ENCODE results near the gene ANKRD63. TPM values are rescaled to one million over a fixed set of nuclear protein-coding genes. Genes with fewer than 3 reads are reported as not detected.

ANKRD63 gene
- total and polyA plus RNA-seq, 2 donors, result not detected

- DNase-seq (ENCODE audit: low read depth in 6 of 9, low spot score in 9 of 9), result no peak
- Histone ChIP-seq H3K27me3 (ENCODE audit: control insufficient read depth in 2 of 2, insufficient read depth in 1 of 2, low read length in 1 of 2) (peaks cover 0 to 8% of the 10 kb centered on the region in 2 donors), H3K27ac (ENCODE audit: low read depth in 1 of 2, low read length in 1 of 2) (no peak overlapping the region), H3K9me3 (ENCODE audit: control insufficient read depth in 2 of 2, insufficient read depth in 1 of 2, low read length in 1 of 2) (no peaks in the 10 kb centered on the region), H3K4me3 (ENCODE audit: low read length in 2 of 2) (no peak overlapping the region), H3K4me1 (ENCODE audit: control insufficient read depth in 2 of 2, insufficient read depth in 2 of 2, low read length in 2 of 2) (no peaks in the 10 kb centered on the region), H3K36me3 (ENCODE audit: control insufficient read depth in 2 of 2, insufficient read depth in 2 of 2, low read length in 1 of 2) (no peaks in the 10 kb centered on the region)
- 95% methylated on average over 12 of the region's 12 CpGs for WGBS
These were observed 19.7 kb downstream of the ANKRD63 start for GRCh38 chr15:40263024-40263754.

- Histone ChIP-seq H3K4me1 (ENCODE audit: control insufficient read depth in 2 of 2, insufficient read depth in 2 of 2, low read length in 2 of 2) (no peaks in the 10 kb centered on the region), H3K9me3 (ENCODE audit: control insufficient read depth in 2 of 2, insufficient read depth in 1 of 2, low read length in 1 of 2) (no peaks in the 10 kb centered on the region), H3K4me3 (ENCODE audit: low read length in 2 of 2) (no peak overlapping the region), H3K27ac (ENCODE audit: low read depth in 1 of 2, low read length in 1 of 2) (no peak overlapping the region), H3K36me3 (ENCODE audit: control insufficient read depth in 2 of 2, insufficient read depth in 2 of 2, low read length in 1 of 2) (no peaks in the 10 kb centered on the region), H3K27me3 (ENCODE audit: control insufficient read depth in 2 of 2, insufficient read depth in 1 of 2, low read length in 1 of 2) (peaks cover 0 to 29% of the 10 kb centered on the region in 2 donors)
- 68% methylated on average over 7 of the region's 7 CpGs for whole genome bisulfite sequencing
- DNase-seq (ENCODE audit: low read depth in 6 of 9, low spot score in 9 of 9), result no peak
These were observed 23.8 kb downstream of the ANKRD63 start for GRCh38 chr15:40259021-40259420.

DNA sequence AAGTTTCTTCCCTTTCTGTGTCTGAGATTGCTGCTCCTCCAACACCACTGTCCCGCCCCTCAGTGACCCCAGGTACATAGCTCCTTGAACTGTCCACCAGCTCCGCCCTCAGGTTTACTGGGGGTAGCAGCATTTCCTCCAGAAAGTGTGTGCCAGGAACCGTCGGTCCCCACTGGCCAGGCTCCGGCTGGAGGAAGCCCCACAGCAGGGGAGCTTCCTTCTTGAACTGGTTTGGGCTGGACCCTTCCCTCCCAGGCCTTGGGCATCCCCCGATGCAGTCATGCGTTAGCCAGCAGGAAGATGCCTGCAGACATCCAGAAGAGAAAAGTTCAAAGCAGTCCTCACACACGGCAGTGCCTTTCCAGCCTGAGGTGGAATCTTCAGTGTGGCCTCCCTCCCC lies 24.3 kb downstream of the ANKRD63 start:
- 78% methylated on average over 8 of the region's 8 CpGs for WGBS
- Histone ChIP-seq H3K36me3 (ENCODE audit: control insufficient read depth in 2 of 2, insufficient read depth in 2 of 2, low read length in 1 of 2) (no peaks in the 10 kb centered on the region), H3K27me3 (ENCODE audit: control insufficient read depth in 2 of 2, insufficient read depth in 1 of 2, low read length in 1 of 2) (peaks cover 1 to 34% of the 10 kb centered on the region in 2 donors), H3K9me3 (ENCODE audit: control insufficient read depth in 2 of 2, insufficient read depth in 1 of 2, low read length in 1 of 2) (no peaks in the 10 kb centered on the region), H3K27ac (ENCODE audit: low read depth in 1 of 2, low read length in 1 of 2) (no peak overlapping the region), H3K4me3 (ENCODE audit: low read length in 2 of 2) (no peak overlapping the region), H3K4me1 (ENCODE audit: control insufficient read depth in 2 of 2, insufficient read depth in 2 of 2, low read length in 2 of 2) (peaks cover 0 to under 1% of the 10 kb centered on the region in 2 donors)
- no peak for DNase-seq (ENCODE audit: low read depth in 6 of 9, low spot score in 9 of 9)

DNA sequence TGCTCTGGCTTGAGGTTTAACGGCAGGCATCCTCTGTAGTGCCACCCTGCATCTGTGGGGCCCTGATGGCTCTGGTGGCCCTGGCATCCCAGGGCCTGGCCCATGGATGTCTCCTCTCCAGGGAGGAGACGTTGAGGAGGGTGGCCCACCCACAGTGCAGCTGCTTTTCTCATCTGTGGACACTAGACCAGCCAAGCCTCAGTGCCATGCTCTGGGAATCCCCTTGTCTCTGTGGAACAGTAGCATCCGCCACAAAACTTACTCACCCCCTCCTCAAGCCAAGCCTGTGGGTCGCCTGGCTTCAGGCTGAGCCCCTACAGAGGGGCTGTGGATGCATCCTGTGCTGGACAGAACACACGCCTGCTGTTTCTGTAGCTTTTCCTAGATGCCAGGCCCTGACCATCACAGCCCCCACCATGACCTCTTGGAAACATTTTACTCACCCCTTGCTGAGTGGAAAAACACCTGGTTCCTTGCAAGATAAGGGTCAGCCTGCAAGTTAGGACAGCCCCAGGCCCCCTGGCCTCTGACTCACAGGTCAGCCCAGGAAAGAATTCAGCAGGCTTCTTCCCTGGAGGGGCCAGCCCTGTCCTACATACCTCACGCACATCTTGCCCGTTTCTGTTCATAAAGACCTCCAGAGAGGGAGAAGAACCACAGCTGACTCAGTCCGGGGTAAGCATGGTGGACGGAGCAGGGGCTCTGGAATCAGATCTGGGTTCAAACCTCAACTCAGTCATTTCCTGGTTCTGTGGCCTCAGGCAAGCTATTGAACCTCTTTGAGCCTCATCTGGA lies 25.0 kb downstream of the ANKRD63 start:
- no peak overlapping the region for H3K4me3 ChIP-seq (ENCODE audit: low read length in 2 of 2)
- peaks cover 3 to 5% of the 10 kb centered on the region in 2 donors for H3K4me1 ChIP-seq (ENCODE audit: control insufficient read depth in 2 of 2, insufficient read depth in 2 of 2, low read length in 2 of 2)
- no peaks in the 10 kb centered on the region for H3K9me3 ChIP-seq (ENCODE audit: control insufficient read depth in 2 of 2, insufficient read depth in 1 of 2, low read length in 1 of 2)
- H3K27ac ChIP-seq (ENCODE audit: low read depth in 1 of 2, low read length in 1 of 2), result no peak overlapping the region
- 97% methylated on average over 9 of the region's 9 CpGs for WGBS
- no peak for DNase-seq (ENCODE audit: low read depth in 6 of 9, low spot score in 9 of 9)
- H3K27me3 ChIP-seq (ENCODE audit: control insufficient read depth in 2 of 2, insufficient read depth in 1 of 2, low read length in 1 of 2), result peaks cover 8 to 40% of the 10 kb centered on the region in 2 donors
- H3K36me3 ChIP-seq (ENCODE audit: control insufficient read depth in 2 of 2, insufficient read depth in 2 of 2, low read length in 1 of 2), result no peaks in the 10 kb centered on the region

DNA sequence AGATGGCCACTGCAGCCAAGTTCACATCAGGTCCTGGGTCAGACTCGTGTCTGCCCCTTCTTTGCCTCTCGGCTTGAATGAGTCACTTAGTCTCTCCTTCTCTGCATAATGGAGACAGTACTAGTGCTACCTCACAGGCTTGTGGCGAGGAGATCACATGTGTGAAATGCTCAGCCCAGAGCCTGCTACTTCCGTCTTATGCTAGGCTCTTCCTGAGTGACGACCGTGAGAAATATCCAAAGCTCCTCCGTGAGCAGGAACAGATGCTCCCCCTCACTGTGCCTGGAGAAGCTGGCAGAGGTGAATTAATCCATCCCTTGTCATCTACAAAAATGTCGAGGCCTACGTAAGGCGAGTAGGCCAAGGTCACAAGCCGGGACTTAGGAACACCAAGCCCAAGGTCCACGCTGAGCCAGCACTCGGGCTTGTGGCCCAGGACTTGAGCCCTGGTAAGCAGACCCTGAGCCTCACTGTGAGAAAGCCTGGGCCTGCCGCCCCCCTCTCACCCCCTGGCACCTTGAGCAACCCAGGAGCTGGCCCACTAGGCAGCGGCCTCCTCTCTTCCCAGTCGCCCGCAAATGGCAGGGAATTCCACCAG lies 26.1 kb downstream of the ANKRD63 start:
- H3K4me1 ChIP-seq (ENCODE audit: control insufficient read depth in 2 of 2, insufficient read depth in 2 of 2, low read length in 2 of 2), result peaks cover 9 to 11% of the 10 kb centered on the region in 2 donors
- no peaks in the 10 kb centered on the region for H3K9me3 ChIP-seq (ENCODE audit: control insufficient read depth in 2 of 2, insufficient read depth in 1 of 2, low read length in 1 of 2)
- DNase-seq (ENCODE audit: low read depth in 6 of 9, low spot score in 9 of 9), result no peak
- no peak overlapping the region for H3K4me3 ChIP-seq (ENCODE audit: low read length in 2 of 2)
- no peak overlapping the region for H3K27ac ChIP-seq (ENCODE audit: low read depth in 1 of 2, low read length in 1 of 2)
- WGBS, result 94% methylated on average over 17 of the region's 17 CpGs
- H3K36me3 ChIP-seq (ENCODE audit: control insufficient read depth in 2 of 2, insufficient read depth in 2 of 2, low read length in 1 of 2), result no peaks in the 10 kb centered on the region
- H3K27me3 ChIP-seq (ENCODE audit: control insufficient read depth in 2 of 2, insufficient read depth in 1 of 2, low read length in 1 of 2), result peaks cover 19 to 52% of the 10 kb centered on the region in 2 donors

- 99% methylated on average over 4 of the region's 4 CpGs for WGBS
- peaks cover 9 to 11% of the 10 kb centered on the region in 2 donors for H3K4me1 ChIP-seq (ENCODE audit: control insufficient read depth in 2 of 2, insufficient read depth in 2 of 2, low read length in 2 of 2)
- no peaks in the 10 kb centered on the region for H3K9me3 ChIP-seq (ENCODE audit: control insufficient read depth in 2 of 2, insufficient read depth in 1 of 2, low read length in 1 of 2)
- no peak for DNase-seq (ENCODE audit: low read depth in 6 of 9, low spot score in 9 of 9)
- H3K27me3 ChIP-seq (ENCODE audit: control insufficient read depth in 2 of 2, insufficient read depth in 1 of 2, low read length in 1 of 2), result peaks cover 29 to 68% of the 10 kb centered on the region in 2 donors
- no peak overlapping the region for H3K4me3 ChIP-seq (ENCODE audit: low read length in 2 of 2)
- H3K36me3 ChIP-seq (ENCODE audit: control insufficient read depth in 2 of 2, insufficient read depth in 2 of 2, low read length in 1 of 2), result no peaks in the 10 kb centered on the region
- no peak overlapping the region for H3K27ac ChIP-seq (ENCODE audit: low read depth in 1 of 2, low read length in 1 of 2)
These were observed 27.8 kb downstream of the ANKRD63 start for GRCh38 chr15:40255033-40255432.

DNA sequence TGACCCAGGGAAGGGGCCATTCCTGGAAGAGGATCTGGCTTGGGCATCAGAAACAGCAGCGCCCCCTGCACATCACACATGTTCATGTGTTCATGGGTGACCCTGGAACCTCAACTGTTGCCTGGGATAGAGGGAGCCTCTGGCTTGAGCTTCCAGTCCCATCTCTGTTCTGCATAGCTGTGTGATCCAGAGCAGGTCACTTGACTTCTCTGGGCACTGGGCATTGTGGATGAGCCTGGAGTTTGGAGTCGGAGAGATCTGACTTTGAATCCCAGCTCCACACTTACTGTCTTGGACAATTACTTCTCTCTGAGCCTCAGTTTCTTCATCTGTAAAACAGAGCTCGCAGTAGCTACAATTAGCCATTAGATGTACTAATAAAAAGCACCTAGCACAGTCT lies 28.4 kb downstream of the ANKRD63 start:
- DNase-seq (ENCODE audit: low read depth in 6 of 9, low spot score in 9 of 9), result no peak
- peaks cover 29 to 71% of the 10 kb centered on the region in 2 donors for H3K27me3 ChIP-seq (ENCODE audit: control insufficient read depth in 2 of 2, insufficient read depth in 1 of 2, low read length in 1 of 2)
- H3K27ac ChIP-seq (ENCODE audit: low read depth in 1 of 2, low read length in 1 of 2), result no peak overlapping the region
- peaks cover 9 to 11% of the 10 kb centered on the region in 2 donors for H3K4me1 ChIP-seq (ENCODE audit: control insufficient read depth in 2 of 2, insufficient read depth in 2 of 2, low read length in 2 of 2)
- 98% methylated on average over 3 of the region's 3 CpGs for whole genome bisulfite sequencing
- H3K36me3 ChIP-seq (ENCODE audit: control insufficient read depth in 2 of 2, insufficient read depth in 2 of 2, low read length in 1 of 2), result no peaks in the 10 kb centered on the region
- H3K4me3 ChIP-seq (ENCODE audit: low read length in 2 of 2), result no peak overlapping the region
- no peaks in the 10 kb centered on the region for H3K9me3 ChIP-seq (ENCODE audit: control insufficient read depth in 2 of 2, insufficient read depth in 1 of 2, low read length in 1 of 2)

DNA sequence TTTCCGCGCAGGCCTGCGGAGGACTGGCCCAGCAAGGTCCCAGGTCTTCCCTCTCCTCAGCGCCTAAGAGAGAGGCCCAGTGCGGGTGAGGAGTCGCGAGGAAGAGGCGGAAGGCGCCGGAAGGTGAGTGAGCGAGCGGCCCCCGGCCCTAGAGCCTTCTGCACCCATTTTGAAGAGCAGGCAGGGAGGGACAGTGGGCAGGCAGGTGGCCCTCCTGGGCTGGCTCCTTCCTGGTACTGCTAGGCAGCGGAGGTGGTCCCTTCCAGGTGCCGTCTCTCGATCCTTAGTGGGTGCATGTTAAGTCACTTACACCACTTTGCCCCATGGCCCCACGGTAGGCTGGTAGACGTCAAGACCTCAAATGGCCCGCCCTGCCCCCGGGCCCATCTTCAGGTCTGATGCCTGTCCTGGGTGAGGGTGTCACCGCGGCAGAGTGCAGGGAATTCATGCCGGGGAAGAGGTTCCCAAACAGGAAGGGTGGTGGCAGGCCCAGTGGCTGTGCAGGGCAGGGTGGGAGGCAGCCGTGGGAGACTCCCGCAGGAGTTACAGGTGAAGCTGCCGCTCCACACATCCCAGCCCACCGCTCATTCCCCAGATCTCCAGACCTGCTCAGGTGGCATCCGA lies 29.6 kb downstream of the ANKRD63 start:
- no peak overlapping the region for H3K27ac ChIP-seq (ENCODE audit: low read depth in 1 of 2, low read length in 1 of 2)
- no peaks in the 10 kb centered on the region for H3K9me3 ChIP-seq (ENCODE audit: control insufficient read depth in 2 of 2, insufficient read depth in 1 of 2, low read length in 1 of 2)
- H3K27me3 ChIP-seq (ENCODE audit: control insufficient read depth in 2 of 2, insufficient read depth in 1 of 2, low read length in 1 of 2), result peaks cover 29 to 69% of the 10 kb centered on the region in 2 donors
- WGBS, result 44% methylated on average over 28 of the region's 28 CpGs
- H3K4me1 ChIP-seq (ENCODE audit: control insufficient read depth in 2 of 2, insufficient read depth in 2 of 2, low read length in 2 of 2), result peaks cover 9 to 11% of the 10 kb centered on the region in 2 donors
- peak overlapping the region; percentile 29 to 54 for H3K4me3 ChIP-seq (ENCODE audit: low read length in 2 of 2)
- no peak for DNase-seq (ENCODE audit: low read depth in 6 of 9, low spot score in 9 of 9)
- H3K36me3 ChIP-seq (ENCODE audit: control insufficient read depth in 2 of 2, insufficient read depth in 2 of 2, low read length in 1 of 2), result no peaks in the 10 kb centered on the region

All from thymus (tissue), 11 donors.